Progenitor cell of endocrine pancreas (in vitro differentiated cells): Measurements from ENCODE around the gene AGBL1. TPM values are rescaled to one million over a fixed set of nuclear protein-coding genes. Genes with fewer than 3 reads are reported as not detected.
A peak's percentile ranks its signal among the peaks of the same experiment; 100 is the strongest.
"Not testable (repeated sequence)": the region's sequence is repeated elsewhere in the genome, so short reads cannot be mapped to it uniquely, and the experiment has no call there.

Experiments
- DNase-seq: peaks from one replicate; pipeline ENCODE4 v3.0.0; 2021; ENCODE audit warnings: low spot score; ENCODE audit not compliant: unreplicated experiment
- H3K27ac Mint-ChIP-seq: 2 replicates; pipeline ENCODE4 v1.8.0; 2021; ENCODE audit warnings: mild to moderate bottlenecking, moderate library complexity, mixed read lengths
- H3K27me3 Mint-ChIP-seq: 2 replicates; pipeline ENCODE4 v1.8.0; 2021; ENCODE audit warnings: mixed read lengths
- H3K36me3 Mint-ChIP-seq: 2 replicates; pipeline ENCODE4 v1.8.0; 2022; ENCODE audit warnings: mixed read lengths; ENCODE audit not compliant: insufficient read depth
- H3K4me1 Mint-ChIP-seq: 2 replicates; pipeline ENCODE4 v1.8.0; 2021; ENCODE audit warnings: low read depth, mixed read lengths
- H3K4me3 Mint-ChIP-seq: 2 replicates; pipeline ENCODE4 v1.8.0; 2021; ENCODE audit warnings: low read depth, mild to moderate bottlenecking, moderate library complexity, mixed read lengths
- H3K9me3 Mint-ChIP-seq: 2 replicates; pipeline ENCODE4 v1.8.0; 2021; ENCODE audit warnings: low read depth, mixed read lengths
- total RNA-seq: library from RNA; stranded (reverse); gene quantifications from 2 replicates; pipeline ENCODE4 v1.2.1, GENCODE V29; 2021
- TF ChIP-seq, protein P1 (sequence below): fragments of 200-600 bp; sonication (generic); IDR thresholded peaks from one replicate; pipeline ENCODE4 v1.5.0; 2021; ENCODE audit warnings: antibody characterized with exemption, mild to moderate bottlenecking; ENCODE audit not compliant: unreplicated experiment

AGBL1 gene
- total RNA-seq, 1 donor from 2014 or later: not detected

DNA sequence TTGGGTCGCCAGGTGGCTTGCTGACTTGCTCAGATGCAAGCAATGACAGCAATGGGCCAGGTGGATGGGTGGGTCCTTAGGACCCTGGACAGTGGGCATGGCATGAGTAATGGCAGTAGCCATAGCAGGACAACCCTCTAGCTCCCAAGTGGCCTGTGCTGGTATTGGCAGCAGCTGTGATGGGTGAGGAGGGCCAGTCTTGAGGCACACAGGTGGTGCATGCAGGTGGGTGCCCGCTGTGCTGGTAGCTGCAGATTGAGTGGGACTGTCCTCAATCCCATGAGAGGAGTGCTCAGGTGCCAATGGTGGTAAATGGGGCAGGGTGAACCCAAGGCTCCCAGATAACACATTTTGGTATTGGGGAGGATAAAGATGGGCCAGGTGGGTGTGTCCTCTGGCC is 24.2 kb downstream of the AGBL1 start:
- TF ChIP-seq, protein P1, sequence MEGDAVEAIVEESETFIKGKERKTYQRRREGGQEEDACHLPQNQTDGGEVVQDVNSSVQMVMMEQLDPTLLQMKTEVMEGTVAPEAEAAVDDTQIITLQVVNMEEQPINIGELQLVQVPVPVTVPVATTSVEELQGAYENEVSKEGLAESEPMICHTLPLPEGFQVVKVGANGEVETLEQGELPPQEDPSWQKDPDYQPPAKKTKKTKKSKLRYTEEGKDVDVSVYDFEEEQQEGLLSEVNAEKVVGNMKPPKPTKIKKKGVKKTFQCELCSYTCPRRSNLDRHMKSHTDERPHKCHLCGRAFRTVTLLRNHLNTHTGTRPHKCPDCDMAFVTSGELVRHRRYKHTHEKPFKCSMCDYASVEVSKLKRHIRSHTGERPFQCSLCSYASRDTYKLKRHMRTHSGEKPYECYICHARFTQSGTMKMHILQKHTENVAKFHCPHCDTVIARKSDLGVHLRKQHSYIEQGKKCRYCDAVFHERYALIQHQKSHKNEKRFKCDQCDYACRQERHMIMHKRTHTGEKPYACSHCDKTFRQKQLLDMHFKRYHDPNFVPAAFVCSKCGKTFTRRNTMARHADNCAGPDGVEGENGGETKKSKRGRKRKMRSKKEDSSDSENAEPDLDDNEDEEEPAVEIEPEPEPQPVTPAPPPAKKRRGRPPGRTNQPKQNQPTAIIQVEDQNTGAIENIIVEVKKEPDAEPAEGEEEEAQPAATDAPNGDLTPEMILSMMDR: no peak
- no peaks in the 10 kb centered on the region for H3K36me3 Mint-ChIP-seq
- no peak overlapping the region for H3K4me3 Mint-ChIP-seq
- H3K9me3 Mint-ChIP-seq: peaks cover 10% of the 10 kb centered on the region
- DNase-seq: no peak
- peaks cover 3% of the 10 kb centered on the region for H3K27me3 Mint-ChIP-seq
- H3K4me1 Mint-ChIP-seq: no peaks in the 10 kb centered on the region
- no peak overlapping the region for H3K27ac Mint-ChIP-seq

GRCh38 chr15:86106306-86106705 is 26.6 kb downstream of the AGBL1 start:
- TF ChIP-seq, protein P1: no peak
- Mint-ChIP-seq H3K27ac (no peak overlapping the region), H3K27me3 (peaks cover 3% of the 10 kb centered on the region), H3K4me3 (no peak overlapping the region), H3K36me3 (no peaks in the 10 kb centered on the region), H3K9me3 (peaks cover 8% of the 10 kb centered on the region), H3K4me1 (no peaks in the 10 kb centered on the region)
- no peak for DNase-seq

DNA sequence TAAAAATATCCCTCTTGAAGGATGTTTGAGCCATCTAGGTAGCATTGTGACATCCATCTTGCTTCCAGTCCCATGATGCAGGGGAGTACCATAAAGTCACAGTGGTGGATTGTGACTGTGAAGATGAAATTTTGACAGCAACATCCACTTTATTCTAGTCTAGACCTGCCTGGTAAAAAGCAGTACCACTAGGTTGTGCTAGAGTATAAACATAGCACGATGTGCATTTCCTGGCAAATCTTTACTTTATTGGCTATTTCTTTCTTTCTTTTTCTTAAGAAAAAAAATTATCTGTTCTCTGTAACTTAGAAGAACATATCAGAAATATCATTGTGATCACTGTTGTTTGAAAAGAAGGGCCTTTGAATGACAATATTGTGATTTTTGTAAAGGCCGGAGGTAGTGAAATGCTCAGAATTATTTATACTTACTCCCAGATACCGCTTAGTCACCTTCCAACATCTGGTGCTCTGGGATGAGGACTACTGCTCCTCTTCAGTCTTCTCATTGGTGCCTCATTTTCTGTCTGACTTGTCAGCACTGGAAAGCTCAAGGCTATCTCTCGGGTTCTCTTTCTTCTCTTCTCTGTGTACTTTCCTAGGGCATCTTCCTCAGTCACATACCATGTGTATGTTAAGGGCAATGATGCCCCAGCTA is 35.6 kb downstream of the AGBL1 start:
- Mint-ChIP-seq H3K27me3 (peaks cover 7% of the 10 kb centered on the region), H3K4me3 (no peak overlapping the region), H3K36me3 (no peaks in the 10 kb centered on the region), H3K27ac (no peak overlapping the region), H3K9me3 (no peaks in the 10 kb centered on the region), H3K4me1 (no peaks in the 10 kb centered on the region)
- TF ChIP-seq, protein P1: peak; percentile 44
- DNase-seq: no peak

DNA sequence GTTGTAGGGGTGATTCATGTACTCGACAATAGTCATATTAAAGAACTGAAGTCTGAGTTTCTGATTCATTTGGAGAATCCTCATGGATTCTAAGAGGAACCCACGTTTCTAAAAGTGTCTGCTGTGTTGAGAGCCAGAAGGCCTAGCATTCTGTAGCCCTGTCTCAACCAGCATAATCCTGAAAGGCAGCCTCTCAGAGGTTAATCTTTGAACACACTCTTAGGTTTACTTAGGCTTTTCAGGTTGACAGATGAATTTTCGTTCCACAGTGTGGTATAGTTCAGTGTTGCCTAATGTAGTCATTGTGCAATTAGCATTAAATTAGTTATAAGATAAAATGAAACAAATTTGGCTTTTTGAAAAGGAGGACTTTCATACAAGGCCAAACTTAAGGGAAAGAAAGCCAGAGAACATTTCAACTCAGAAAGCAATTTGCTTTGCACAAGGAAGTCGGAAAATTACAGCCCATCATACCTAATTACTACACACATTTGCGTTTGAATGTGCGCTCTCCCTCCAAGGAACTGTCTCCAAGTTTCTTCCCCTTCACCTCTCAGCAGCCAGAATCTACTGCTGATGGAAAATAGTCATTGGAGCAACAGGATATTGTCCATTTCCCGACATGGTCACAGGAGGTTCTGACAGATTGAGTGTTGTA is 42.0 kb downstream of the AGBL1 start:
- no peak overlapping the region for H3K27ac Mint-ChIP-seq
- TF ChIP-seq, protein P1: no peak

DNA sequence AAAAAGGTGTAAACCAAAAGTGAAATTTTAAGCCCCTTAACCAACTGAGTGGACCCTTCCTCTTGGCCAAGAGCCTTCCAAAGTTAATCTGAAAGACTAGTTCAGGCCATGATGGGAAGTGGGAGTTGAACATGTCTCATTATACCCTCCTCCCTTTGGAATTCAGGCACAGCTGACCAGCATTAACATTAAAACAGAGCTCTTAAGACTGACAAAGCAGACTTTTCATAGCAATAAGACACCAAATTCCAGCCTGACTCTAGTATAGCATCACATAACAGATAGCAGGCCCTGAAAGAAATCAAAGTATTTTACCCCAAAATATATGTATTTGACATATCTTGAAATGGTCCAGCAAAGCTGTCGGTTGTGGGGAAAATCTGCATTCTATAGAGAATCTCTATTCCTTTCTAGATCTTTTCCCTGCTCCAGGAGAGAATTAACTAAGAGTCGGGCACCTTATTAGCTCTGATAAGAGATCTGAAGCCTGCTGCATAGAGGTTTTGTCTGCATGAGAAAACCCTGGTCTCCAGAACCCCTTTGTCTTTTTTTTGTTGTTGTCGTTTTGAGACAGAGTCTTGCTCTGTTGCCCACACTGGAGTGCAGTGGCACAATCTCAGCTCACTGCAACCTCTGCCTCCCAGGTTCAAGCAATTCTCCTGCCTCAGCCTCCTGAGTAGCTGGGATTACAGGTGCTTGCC is 43.2 kb downstream of the AGBL1 start:
- H3K27ac Mint-ChIP-seq, H3K9me3 Mint-ChIP-seq, DNase-seq, H3K4me3 Mint-ChIP-seq, H3K36me3 Mint-ChIP-seq, H3K4me1 Mint-ChIP-seq, H3K27me3 Mint-ChIP-seq: not testable (repeated sequence)

More for the DNA sequence above, 42.0 kb downstream of the AGBL1 start:
- peaks cover 9% of the 10 kb centered on the region for H3K27me3 Mint-ChIP-seq
- H3K4me1 Mint-ChIP-seq: peaks cover 4% of the 10 kb centered on the region
- no peaks in the 10 kb centered on the region for H3K36me3 Mint-ChIP-seq
- no peaks in the 10 kb centered on the region for H3K9me3 Mint-ChIP-seq
- no peak for DNase-seq
- no peak overlapping the region for H3K4me3 Mint-ChIP-seq
